ENCODE results near the gene LRFN5. TPM values are rescaled to one million over a fixed set of nuclear protein-coding genes. Genes with fewer than 3 reads are reported as not detected.
"Not testable (repeated sequence)": the region's sequence is repeated elsewhere in the genome, so short reads cannot be mapped to it uniquely, and the experiment has no call there.

LRFN5 gene
- polyA plus RNA-seq, 4 donors: 0.35 to 0.76 TPM; not detected in 2

GRCh38 chr14:41905394-41905964 lies 298.8 kb downstream of the LRFN5 start:
- Histone ChIP-seq H3K27me3 (ENCODE audit: control insufficient read depth in 3 of 3, insufficient read depth in 3 of 3, low read length in 3 of 3) (no peaks in the 10 kb centered on the region), H3K9me3 (ENCODE audit: control insufficient read depth in 2 of 2, insufficient read depth in 1 of 2, low read depth in 1 of 2, low read length in 1 of 2) (no peaks in the 10 kb centered on the region), H3K4me3 (ENCODE audit: low read depth in 1 of 3, low read length in 3 of 3) (no peak overlapping the region), H3K27ac (ENCODE audit: low read depth in 1 of 3, low read length in 2 of 3) (no peak overlapping the region), H3K36me3 (ENCODE audit: control insufficient read depth in 3 of 3, insufficient read depth in 2 of 3, low read depth in 1 of 3, low read length in 3 of 3) (no peaks in the 10 kb centered on the region), H3K4me1 (ENCODE audit: control insufficient read depth in 3 of 3, insufficient read depth in 2 of 3, low read depth in 1 of 3, low read length in 2 of 3) (no peaks in the 10 kb centered on the region)
- FAIRE-seq (no peak), DNase-seq (no peak)
- 88 to 93% (median 93%) methylated on average over 9 of the region's 9 CpGs for WGBS, 3 donors

GRCh38 chr14:41911155-41911554 lies 304.5 kb downstream of the LRFN5 start:
- not testable (repeated sequence) for H3K36me3 ChIP-seq (ENCODE audit: control insufficient read depth in 3 of 3, insufficient read depth in 2 of 3, low read depth in 1 of 3, low read length in 3 of 3); H3K9me3 ChIP-seq (ENCODE audit: control insufficient read depth in 2 of 2, insufficient read depth in 1 of 2, low read depth in 1 of 2, low read length in 1 of 2); H3K4me3 ChIP-seq (ENCODE audit: low read depth in 1 of 3, low read length in 3 of 3); H3K27me3 ChIP-seq (ENCODE audit: control insufficient read depth in 3 of 3, insufficient read depth in 3 of 3, low read length in 3 of 3); FAIRE-seq; DNase-seq; H3K4me1 ChIP-seq (ENCODE audit: control insufficient read depth in 3 of 3, insufficient read depth in 2 of 3, low read depth in 1 of 3, low read length in 2 of 3); H3K27ac ChIP-seq (ENCODE audit: low read depth in 1 of 3, low read length in 2 of 3)
- 76 to 83% (median 82%) methylated on average over 12 of the region's 12 CpGs for WGBS, 3 donors

GRCh38 chr14:41913398-41913797 lies 306.7 kb downstream of the LRFN5 start:
- Histone ChIP-seq H3K4me3 (ENCODE audit: low read depth in 1 of 3, low read length in 3 of 3) (no peak overlapping the region), H3K4me1 (ENCODE audit: control insufficient read depth in 3 of 3, insufficient read depth in 2 of 3, low read depth in 1 of 3, low read length in 2 of 3) (no peaks in the 10 kb centered on the region), H3K36me3 (ENCODE audit: control insufficient read depth in 3 of 3, insufficient read depth in 2 of 3, low read depth in 1 of 3, low read length in 3 of 3) (no peaks in the 10 kb centered on the region), H3K27me3 (ENCODE audit: control insufficient read depth in 3 of 3, insufficient read depth in 3 of 3, low read length in 3 of 3) (no peaks in the 10 kb centered on the region), H3K9me3 (ENCODE audit: control insufficient read depth in 2 of 2, insufficient read depth in 1 of 2, low read depth in 1 of 2, low read length in 1 of 2) (no peaks in the 10 kb centered on the region), H3K27ac (ENCODE audit: low read depth in 1 of 3, low read length in 2 of 3) (no peak overlapping the region)
- no peak for DNase-seq
- 86 to 90% (median 88%) methylated on average over 2 of the region's 2 CpGs for WGBS, 3 donors
- no peak for FAIRE-seq

GRCh38 chr14:41915732-41916131 lies 309.1 kb downstream of the LRFN5 start:
- Histone ChIP-seq H3K4me3 (ENCODE audit: low read depth in 1 of 3, low read length in 3 of 3) (no peak overlapping the region), H3K4me1 (ENCODE audit: control insufficient read depth in 3 of 3, insufficient read depth in 2 of 3, low read depth in 1 of 3, low read length in 2 of 3) (no peaks in the 10 kb centered on the region), H3K9me3 (ENCODE audit: control insufficient read depth in 2 of 2, insufficient read depth in 1 of 2, low read depth in 1 of 2, low read length in 1 of 2) (no peaks in the 10 kb centered on the region), H3K27ac (ENCODE audit: low read depth in 1 of 3, low read length in 2 of 3) (no peak overlapping the region), H3K36me3 (ENCODE audit: control insufficient read depth in 3 of 3, insufficient read depth in 2 of 3, low read depth in 1 of 3, low read length in 3 of 3) (no peaks in the 10 kb centered on the region), H3K27me3 (ENCODE audit: control insufficient read depth in 3 of 3, insufficient read depth in 3 of 3, low read length in 3 of 3) (no peaks in the 10 kb centered on the region)
- DNase-seq (no peak), FAIRE-seq (no peak)

GRCh38 chr14:41916313-41916712 lies 309.6 kb downstream of the LRFN5 start:
- H3K36me3 ChIP-seq (ENCODE audit: control insufficient read depth in 3 of 3, insufficient read depth in 2 of 3, low read depth in 1 of 3, low read length in 3 of 3): no peaks in the 10 kb centered on the region
- DNase-seq (no peak), FAIRE-seq (peak; percentile 19)
- no peaks in the 10 kb centered on the region for H3K27me3 ChIP-seq (ENCODE audit: control insufficient read depth in 3 of 3, insufficient read depth in 3 of 3, low read length in 3 of 3)
- no peaks in the 10 kb centered on the region for H3K9me3 ChIP-seq (ENCODE audit: control insufficient read depth in 2 of 2, insufficient read depth in 1 of 2, low read depth in 1 of 2, low read length in 1 of 2)
- H3K4me1 ChIP-seq (ENCODE audit: control insufficient read depth in 3 of 3, insufficient read depth in 2 of 3, low read depth in 1 of 3, low read length in 2 of 3): no peaks in the 10 kb centered on the region
- no peak overlapping the region for H3K4me3 ChIP-seq (ENCODE audit: low read depth in 1 of 3, low read length in 3 of 3)
- no peak overlapping the region for H3K27ac ChIP-seq (ENCODE audit: low read depth in 1 of 3, low read length in 2 of 3)

- DNase-seq: no peak
- no peak overlapping the region for H3K4me3 ChIP-seq (ENCODE audit: low read depth in 1 of 3, low read length in 3 of 3)
- H3K4me1 ChIP-seq (ENCODE audit: control insufficient read depth in 3 of 3, insufficient read depth in 2 of 3, low read depth in 1 of 3, low read length in 2 of 3): no peaks in the 10 kb centered on the region
- FAIRE-seq: no peak
- H3K27ac ChIP-seq (ENCODE audit: low read depth in 1 of 3, low read length in 2 of 3): no peak overlapping the region
- H3K9me3 ChIP-seq (ENCODE audit: control insufficient read depth in 2 of 2, insufficient read depth in 1 of 2, low read depth in 1 of 2, low read length in 1 of 2): no peaks in the 10 kb centered on the region
- 1 to 21% (median 18%) methylated on average over 2 of the region's 2 CpGs for WGBS, 3 donors
- no peaks in the 10 kb centered on the region for H3K27me3 ChIP-seq (ENCODE audit: control insufficient read depth in 3 of 3, insufficient read depth in 3 of 3, low read length in 3 of 3)
- H3K36me3 ChIP-seq (ENCODE audit: control insufficient read depth in 3 of 3, insufficient read depth in 2 of 3, low read depth in 1 of 3, low read length in 3 of 3): no peaks in the 10 kb centered on the region
These were observed 318.7 kb downstream of the LRFN5 start for GRCh38 chr14:41925409-41925808.

- Histone ChIP-seq H3K9me3 (ENCODE audit: control insufficient read depth in 2 of 2, insufficient read depth in 1 of 2, low read depth in 1 of 2, low read length in 1 of 2) (no peaks in the 10 kb centered on the region), H3K4me3 (ENCODE audit: low read depth in 1 of 3, low read length in 3 of 3) (no peak overlapping the region), H3K36me3 (ENCODE audit: control insufficient read depth in 3 of 3, insufficient read depth in 2 of 3, low read depth in 1 of 3, low read length in 3 of 3) (no peaks in the 10 kb centered on the region), H3K4me1 (ENCODE audit: control insufficient read depth in 3 of 3, insufficient read depth in 2 of 3, low read depth in 1 of 3, low read length in 2 of 3) (no peaks in the 10 kb centered on the region), H3K27me3 (ENCODE audit: control insufficient read depth in 3 of 3, insufficient read depth in 3 of 3, low read length in 3 of 3) (no peaks in the 10 kb centered on the region), H3K27ac (ENCODE audit: low read depth in 1 of 3, low read length in 2 of 3) (no peak overlapping the region)
- WGBS, 3 donors: 72 to 83% (median 82%) methylated on average over 7 of the region's 7 CpGs
- FAIRE-seq (no peak), DNase-seq (no peak)
These were observed 343.9 kb downstream of the LRFN5 start for GRCh38 chr14:41950428-41951151.
